ENCODE measurements around the gene PRXL2B.
"Not testable (repeated sequence)": the region's sequence is repeated elsewhere in the genome, so short reads cannot be mapped to it uniquely, and the experiment has no call there.

PRXL2B gene

GRCh38 chr1:2586154-2587070, at the start of gene PRXL2B:
Gene PRXL2B (plus strand): TSS chr1:2586777. CDS start chr1:2586886, 109 bp downstream.
- peak; percentile 86 to 93 for DNase-seq (ENCODE audit: low read depth in 2 of 2)

- DNase-seq (ENCODE audit: low read depth in 2 of 2): no peak
These were observed 48.8 kb upstream of the PRXL2B start for GRCh38 chr1:2537784-2538115.

- DNase-seq (ENCODE audit: low read depth in 2 of 2): no peak
These were observed 48.2 kb upstream of the PRXL2B start for GRCh38 chr1:2538376-2538775.

GRCh38 chr1:2538872-2539271, 47.7 kb upstream of the PRXL2B start:
- DNase-seq (ENCODE audit: low read depth in 2 of 2): no peak

- no peak for DNase-seq (ENCODE audit: low read depth in 2 of 2)
These were observed 47.2 kb upstream of the PRXL2B start for GRCh38 chr1:2539312-2539907.

GRCh38 chr1:2540816-2541492, 45.6 kb upstream of the PRXL2B start:
- no peak for DNase-seq (ENCODE audit: low read depth in 2 of 2)

GRCh38 chr1:2541619-2542245, 44.8 kb upstream of the PRXL2B start:
- no peak for DNase-seq (ENCODE audit: low read depth in 2 of 2)

GRCh38 chr1:2542246-2542915, 44.2 kb upstream of the PRXL2B start:
- no peak for DNase-seq (ENCODE audit: low read depth in 2 of 2)

GRCh38 chr1:2543543-2544092, 43.0 kb upstream of the PRXL2B start:
- no peak for DNase-seq (ENCODE audit: low read depth in 2 of 2)

GRCh38 chr1:2544093-2544874, 42.3 kb upstream of the PRXL2B start:
- DNase-seq (ENCODE audit: low read depth in 2 of 2): no peak

GRCh38 chr1:2544875-2545640, 41.5 kb upstream of the PRXL2B start:
- DNase-seq (ENCODE audit: low read depth in 2 of 2): no peak

GRCh38 chr1:2545754-2546514, 40.6 kb upstream of the PRXL2B start:
- DNase-seq (ENCODE audit: low read depth in 2 of 2): peak; percentile 78 to 89

GRCh38 chr1:2546515-2547209, 39.9 kb upstream of the PRXL2B start:
- peak; percentile 70 to 72 for DNase-seq (ENCODE audit: low read depth in 2 of 2)

- no peak for DNase-seq (ENCODE audit: low read depth in 2 of 2)
These were observed 39.1 kb upstream of the PRXL2B start for GRCh38 chr1:2547210-2548067.

- DNase-seq (ENCODE audit: low read depth in 2 of 2): peak; percentile 71 to 75
These were observed 38.4 kb upstream of the PRXL2B start for GRCh38 chr1:2548068-2548589.

- DNase-seq (ENCODE audit: low read depth in 2 of 2): not testable (repeated sequence)
These were observed 37.1 kb upstream of the PRXL2B start for GRCh38 chr1:2549367-2550029.
